CD4-positive, CD25-positive, alpha-beta regulatory T cell (primary cell): ENCODE measurements around the gene CDPF1. TPM values are rescaled to one million over a fixed set of nuclear protein-coding genes. Genes with fewer than 3 reads are reported as not detected.
A peak's percentile ranks its signal among the peaks of the same experiment; 100 is the strongest.
"Not testable (repeated sequence)": the region's sequence is repeated elsewhere in the genome, so short reads cannot be mapped to it uniquely, and the experiment has no call there.

ENCODE experiments used
- ATAC-seq, 2 donors: fragments of 150-1000 bp; cut with Tn5 transposase; one replicate each; pipeline ENCODE4 v1.10.0; 2021; ENCODE audit warnings: low read depth in 2 of 2, moderate number of reproducible peaks in 2 of 2, moderate library complexity in 1 of 2
- DNase-seq, 3 donors: peaks; one replicate each; pipeline versions ENCODE4 v3.0.0 to v3.0.0-alpha.2; 2012 to 2022; ENCODE audit warnings: mixed read lengths in 1 of 3
- H3K27ac ChIP-seq: one replicate; pipeline ENCODE4 v1.7.0; 2013; ENCODE audit warnings: mild to moderate bottlenecking, low read length; ENCODE audit not compliant: insufficient read depth, poor library complexity, severe bottlenecking
- H3K27me3 ChIP-seq: one replicate; pipeline ENCODE4 v1.7.0; 2013; ENCODE audit warnings: low read length; ENCODE audit not compliant: control insufficient read depth, insufficient read depth
- H3K36me3 ChIP-seq: one replicate; pipeline ENCODE4 v1.7.0; 2013; ENCODE audit warnings: mild to moderate bottlenecking, low read length, moderate library complexity; ENCODE audit not compliant: control insufficient read depth, insufficient read depth
- H3K4me1 ChIP-seq: 2 replicates; pipeline ENCODE4 v1.7.0; 2013; ENCODE audit warnings: mild to moderate bottlenecking, low read length; ENCODE audit not compliant: insufficient read depth, control insufficient read depth, poor library complexity, severe bottlenecking
- H3K4me3 ChIP-seq: one replicate; pipeline ENCODE4 v1.7.0; 2013; ENCODE audit warnings: low read depth, mild to moderate bottlenecking, low read length, moderate library complexity
- H3K9me3 ChIP-seq, 2 experiments: 1 replicate in 1 of 2; 2 replicates in 1 of 2; pipeline ENCODE4 v1.7.0; 2013; ENCODE audit warnings: low read length in 2 of 2, mild to moderate bottlenecking in 1 of 2, moderate library complexity in 1 of 2; ENCODE audit not compliant: control insufficient read depth in 2 of 2
- H3K27ac Mint-ChIP-seq, 3 donors: one replicate each; pipeline ENCODE4 v1.8.0; 2020 to 2022; ENCODE audit warnings: mild to moderate bottlenecking in 3 of 3, mixed read lengths in 3 of 3, moderate library complexity in 2 of 3
- H3K27me3 Mint-ChIP-seq: one replicate; pipeline ENCODE4 v1.8.0; 2022; ENCODE audit warnings: mild to moderate bottlenecking, mixed read lengths
- H3K36me3 Mint-ChIP-seq: one replicate; pipeline ENCODE4 v1.8.0; 2020; ENCODE audit warnings: mixed read lengths
- H3K4me1 Mint-ChIP-seq, 4 donors: one replicate each; pipeline ENCODE4 v1.8.0; 2020 to 2022; ENCODE audit warnings: mixed read lengths in 4 of 4, mild to moderate bottlenecking in 1 of 4
- H3K4me3 Mint-ChIP-seq, 4 donors: one replicate each; pipeline ENCODE4 v1.8.0; 2020 to 2022; ENCODE audit warnings: mild to moderate bottlenecking in 4 of 4, mixed read lengths in 4 of 4, moderate library complexity in 3 of 4
- H3K9me3 Mint-ChIP-seq, 7 donors: one replicate each; pipeline ENCODE4 v1.8.0; 2020 to 2022; ENCODE audit warnings: mixed read lengths in 7 of 7, mild to moderate bottlenecking in 3 of 7, moderate library complexity in 2 of 7
- polyA plus RNA-seq, 4 donors: library from polyadenylated mRNA; unstranded; fragments of 300-500 nt; fragmentation: Illumina TruSeq; gene quantifications; one replicate each; pipeline ENCODE4 v1.2.3, GENCODE V29; 2021
- total RNA-seq: library from RNA; stranded (reverse); gene quantifications from one replicate; pipeline ENCODE4 v1.2.3, GENCODE V29; 2022

The CDPF1 gene
- total and polyA plus RNA-seq, 5 donors from 2014 or later = 5.5 to 24.7 (median 18.2) TPM

DNA sequence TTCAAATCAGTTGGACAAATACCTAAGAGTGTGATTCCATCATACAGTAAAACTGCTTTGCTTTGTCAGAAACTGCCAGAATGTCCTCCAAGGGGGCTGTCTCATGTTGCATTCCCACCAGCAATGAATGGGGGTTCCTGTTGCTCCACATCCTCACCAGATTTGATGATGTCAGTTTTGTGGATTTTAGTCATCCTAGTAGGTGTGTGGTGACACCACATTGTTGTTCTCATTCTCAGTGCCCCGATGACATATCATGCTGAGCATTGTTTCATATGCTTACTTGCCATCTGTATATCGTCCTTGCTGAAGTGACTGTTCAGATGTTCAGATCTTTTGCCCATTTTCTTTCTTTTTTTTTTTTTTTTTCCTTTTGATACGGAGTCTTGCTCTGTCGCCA is 37.0 kb downstream of the CDPF1 start:
- Histone ChIP-seq H3K4me3 (no peak overlapping the region), H3K4me1 (no peaks in the 10 kb centered on the region), H3K9me3 (peaks cover 8 to 11% of the 10 kb centered on the region in 2 experiments), H3K36me3 (peaks cover 25% of the 10 kb centered on the region), H3K27ac (no peak overlapping the region), H3K27me3 (no peaks in the 10 kb centered on the region)
- DNase-seq = no peak
- Mint-ChIP-seq H3K4me1 (peaks cover 0 to 2% (median 0%) of the 10 kb centered on the region in 4 donors), H3K27ac (no peak overlapping the region), H3K36me3 (peaks cover 64% of the 10 kb centered on the region), H3K27me3 (no peaks in the 10 kb centered on the region), H3K9me3 (peaks cover 0 to 21% (median 5%) of the 10 kb centered on the region in 7 donors), H3K4me3 (peak overlapping the region in 1 of 4 donors; percentile 38)
- ATAC-seq = no peak

DNA sequence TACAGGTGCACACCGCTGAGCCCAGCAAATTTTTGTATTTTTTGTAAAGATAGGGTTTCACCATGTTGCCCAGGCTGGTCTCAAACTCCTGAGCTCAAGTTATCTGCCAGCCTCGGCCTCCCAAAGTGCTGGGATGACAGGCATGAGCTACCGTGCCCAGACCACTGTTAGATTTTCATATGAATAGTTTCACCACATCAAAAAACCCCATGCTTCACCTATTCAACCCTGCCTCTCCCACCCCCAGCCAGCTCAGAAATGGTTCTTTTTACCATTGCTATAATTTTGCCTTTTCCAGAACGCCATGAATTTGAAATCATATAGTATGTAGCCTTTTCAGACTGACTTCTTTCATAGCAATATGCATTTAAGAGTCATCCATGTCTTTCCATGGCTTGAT is 37.9 kb downstream of the CDPF1 start:
- H3K4me3 ChIP-seq = no peak overlapping the region
- no peak for ATAC-seq

GRCh38 chr22:46209262-46209661 is 40.8 kb downstream of the CDPF1 start:
- H3K9me3 Mint-ChIP-seq = peaks cover 0 to 21% (median 5%) of the 10 kb centered on the region in 7 donors
- Histone ChIP-seq H3K27ac (no peak overlapping the region), H3K4me3 (no peak overlapping the region), H3K4me1 (no peaks in the 10 kb centered on the region), H3K27me3 (no peaks in the 10 kb centered on the region), H3K36me3 (peaks cover 15% of the 10 kb centered on the region), H3K9me3 (peaks cover 8 to 11% of the 10 kb centered on the region in 2 experiments)
- no peaks in the 10 kb centered on the region for H3K27me3 Mint-ChIP-seq
- no peak overlapping the region for H3K27ac Mint-ChIP-seq
- peaks cover 48% of the 10 kb centered on the region for H3K36me3 Mint-ChIP-seq
- peaks cover 0 to 2% (median 0%) of the 10 kb centered on the region in 4 donors for H3K4me1 Mint-ChIP-seq
- no peak for ATAC-seq
- no peak overlapping the region for H3K4me3 Mint-ChIP-seq
- DNase-seq = no peak

More for the DNA sequence above, 37.9 kb downstream of the CDPF1 start:
- Histone ChIP-seq H3K36me3 (peaks cover 22% of the 10 kb centered on the region), H3K4me1 (no peaks in the 10 kb centered on the region), H3K27ac (no peak overlapping the region), H3K9me3 (peaks cover 8 to 11% of the 10 kb centered on the region in 2 experiments), H3K27me3 (no peaks in the 10 kb centered on the region)
- Mint-ChIP-seq H3K4me3 (no peak overlapping the region), H3K27me3 (no peaks in the 10 kb centered on the region), H3K36me3 (peaks cover 61% of the 10 kb centered on the region), H3K27ac (peak overlapping the region in 1 of 3 donors; percentile 2), H3K9me3 (peaks cover 0 to 21% (median 5%) of the 10 kb centered on the region in 7 donors), H3K4me1 (peaks cover 0 to 2% (median 0%) of the 10 kb centered on the region in 4 donors)
- DNase-seq = no peak

GRCh38 chr22:46203601-46203980 is 46.5 kb downstream of the CDPF1 start:
- Mint-ChIP-seq H3K36me3 (peaks cover 31% of the 10 kb centered on the region), H3K27me3 (no peaks in the 10 kb centered on the region), H3K4me3 (no peak overlapping the region), H3K27ac (peak overlapping the region in 1 of 3 donors; percentile 93), H3K4me1 (peaks cover 0 to 1% (median 0%) of the 10 kb centered on the region in 4 donors), H3K9me3 (peaks cover 0 to 3% (median 2%) of the 10 kb centered on the region in 7 donors)
- no peak for ATAC-seq
- Histone ChIP-seq H3K27ac (no peak overlapping the region), H3K36me3 (peaks cover 19% of the 10 kb centered on the region), H3K9me3 (peaks cover 0 to 4% of the 10 kb centered on the region in 2 experiments), H3K4me3 (no peak overlapping the region), H3K27me3 (no peaks in the 10 kb centered on the region), H3K4me1 (no peaks in the 10 kb centered on the region)
- DNase-seq = no peak

- peaks cover 19% of the 10 kb centered on the region for H3K36me3 ChIP-seq
- no peaks in the 10 kb centered on the region for H3K4me1 ChIP-seq
- H3K36me3 Mint-ChIP-seq = peaks cover 28% of the 10 kb centered on the region
- peaks cover 0 to 2% (median 0%) of the 10 kb centered on the region in 7 donors for H3K9me3 Mint-ChIP-seq
- DNase-seq = no peak
- H3K9me3 ChIP-seq = peaks cover 0 to 3% of the 10 kb centered on the region in 2 experiments
- H3K27ac Mint-ChIP-seq = peak overlapping the region in 1 of 3 donors; percentile 93
- H3K4me3 Mint-ChIP-seq = no peak overlapping the region
- ATAC-seq = no peak
- H3K4me1 Mint-ChIP-seq = no peaks in the 10 kb centered on the region
- no peaks in the 10 kb centered on the region for H3K27me3 ChIP-seq
- no peaks in the 10 kb centered on the region for H3K27me3 Mint-ChIP-seq
- H3K4me3 ChIP-seq = no peak overlapping the region
- no peak overlapping the region for H3K27ac ChIP-seq
Observed at GRCh38 chr22:46202897-46203600, 47.0 kb downstream of the CDPF1 start.

DNA sequence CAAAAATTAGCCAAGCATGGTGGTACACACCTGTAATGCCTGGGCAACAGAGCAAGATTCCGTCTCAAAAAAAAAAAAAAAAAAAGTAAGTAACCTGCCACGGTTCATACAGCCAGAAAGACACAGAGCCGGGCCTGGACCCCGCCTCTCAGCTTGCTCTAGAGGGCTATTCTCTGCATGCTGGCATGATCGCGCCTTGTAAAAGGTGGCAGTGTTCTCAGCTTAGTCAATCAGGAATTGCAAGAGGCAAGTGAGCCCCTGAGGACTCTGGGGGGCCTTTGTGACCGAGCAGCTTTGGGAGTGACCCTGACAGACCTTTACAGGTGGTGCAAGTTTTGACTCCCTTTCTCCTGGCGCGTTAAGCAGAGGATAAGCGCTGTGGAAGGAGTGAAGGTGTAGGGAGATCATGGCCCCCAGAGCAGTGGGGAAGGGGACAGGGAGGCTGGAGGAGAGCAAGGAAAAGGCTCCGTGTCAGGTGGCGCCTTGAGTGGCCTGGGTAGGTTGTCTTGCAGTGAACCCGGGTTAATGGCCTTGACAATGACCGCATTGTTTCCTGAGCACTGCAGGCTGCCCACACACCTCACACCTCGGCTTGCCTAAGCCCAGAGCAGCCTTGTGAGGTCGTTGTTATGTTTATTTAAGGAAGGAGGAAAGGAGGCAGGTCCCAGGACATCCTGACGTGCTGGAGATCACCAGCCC is 48.9 kb downstream of the CDPF1 start:
- ATAC-seq = no peak
- H3K27me3 Mint-ChIP-seq = no peaks in the 10 kb centered on the region
- DNase-seq = no peak
- H3K4me3 Mint-ChIP-seq = no peak overlapping the region
- peaks cover 31% of the 10 kb centered on the region for H3K36me3 Mint-ChIP-seq
- Histone ChIP-seq H3K36me3 (peaks cover 19% of the 10 kb centered on the region), H3K4me3 (no peak overlapping the region), H3K27me3 (no peaks in the 10 kb centered on the region), H3K27ac (no peak overlapping the region), H3K4me1 (no peaks in the 10 kb centered on the region), H3K9me3 (peaks cover 0 to 3% of the 10 kb centered on the region in 2 experiments)
- H3K27ac Mint-ChIP-seq = no peak overlapping the region
- no peaks in the 10 kb centered on the region for H3K4me1 Mint-ChIP-seq
- H3K9me3 Mint-ChIP-seq = peaks cover 0 to 2% (median 0%) of the 10 kb centered on the region in 7 donors

- H3K36me3 Mint-ChIP-seq = peaks cover 19% of the 10 kb centered on the region
- not testable (repeated sequence) for H3K4me1 ChIP-seq, H3K4me3 ChIP-seq, H3K27me3 Mint-ChIP-seq, ATAC-seq, H3K4me3 Mint-ChIP-seq, H3K27me3 ChIP-seq, DNase-seq, H3K9me3 Mint-ChIP-seq, H3K9me3 ChIP-seq, H3K27ac Mint-ChIP-seq, H3K4me1 Mint-ChIP-seq, H3K27ac ChIP-seq
- H3K36me3 ChIP-seq = peaks cover 12% of the 10 kb centered on the region
Observed at GRCh38 chr22:46198806-46199205, 51.3 kb downstream of the CDPF1 start.
